ENCODE measurements around the gene BCAS3. TPM values are rescaled to one million over a fixed set of nuclear protein-coding genes. Genes with fewer than 3 reads are reported as not detected.

BCAS3 gene
- 5.9 and 10.7 TPM in 2 replicates for total RNA-seq

DNA sequence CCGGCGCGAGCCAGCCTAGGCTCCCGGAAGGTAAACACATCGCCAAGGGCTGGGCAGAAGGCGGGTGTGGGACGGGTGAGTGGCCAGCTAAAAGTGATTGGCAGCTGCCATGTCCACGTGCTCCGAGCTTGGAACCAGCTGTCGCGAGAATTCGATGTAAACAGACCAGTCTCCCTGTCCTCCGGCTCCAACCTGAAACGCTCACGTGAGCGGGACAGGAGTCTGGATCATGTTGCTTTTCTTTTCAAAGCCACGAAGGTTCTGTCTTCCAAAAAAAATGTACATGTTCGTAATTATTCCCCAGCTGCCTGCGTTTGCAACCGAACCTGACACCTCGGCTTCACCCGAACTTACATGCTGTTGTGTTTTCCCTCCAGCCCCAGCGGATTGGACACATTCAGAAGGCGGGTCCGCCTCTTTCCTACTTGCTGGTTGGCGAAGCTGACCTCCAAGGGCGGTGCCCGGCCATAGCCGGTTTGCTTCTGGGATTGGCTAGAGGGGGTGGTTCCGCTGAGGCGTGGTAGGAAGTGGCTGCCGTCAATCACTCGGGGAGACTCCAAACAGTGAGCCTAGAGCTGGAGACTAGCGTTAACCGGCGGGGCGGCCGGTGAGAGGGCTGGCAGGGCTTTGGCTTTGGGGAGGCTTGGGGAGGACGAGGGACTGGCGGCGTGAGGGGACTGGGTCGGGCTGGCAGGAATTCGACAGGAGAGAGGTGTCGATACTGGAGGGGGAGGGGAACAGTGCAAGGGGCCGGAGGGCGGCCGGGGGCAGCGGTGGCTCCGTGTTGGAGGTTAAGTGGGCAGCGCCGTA lies at the start of gene BCAS3:
Gene BCAS3 (plus strand): TSS at position 544 of the 810 bp plus-strand sequence.

DNA sequence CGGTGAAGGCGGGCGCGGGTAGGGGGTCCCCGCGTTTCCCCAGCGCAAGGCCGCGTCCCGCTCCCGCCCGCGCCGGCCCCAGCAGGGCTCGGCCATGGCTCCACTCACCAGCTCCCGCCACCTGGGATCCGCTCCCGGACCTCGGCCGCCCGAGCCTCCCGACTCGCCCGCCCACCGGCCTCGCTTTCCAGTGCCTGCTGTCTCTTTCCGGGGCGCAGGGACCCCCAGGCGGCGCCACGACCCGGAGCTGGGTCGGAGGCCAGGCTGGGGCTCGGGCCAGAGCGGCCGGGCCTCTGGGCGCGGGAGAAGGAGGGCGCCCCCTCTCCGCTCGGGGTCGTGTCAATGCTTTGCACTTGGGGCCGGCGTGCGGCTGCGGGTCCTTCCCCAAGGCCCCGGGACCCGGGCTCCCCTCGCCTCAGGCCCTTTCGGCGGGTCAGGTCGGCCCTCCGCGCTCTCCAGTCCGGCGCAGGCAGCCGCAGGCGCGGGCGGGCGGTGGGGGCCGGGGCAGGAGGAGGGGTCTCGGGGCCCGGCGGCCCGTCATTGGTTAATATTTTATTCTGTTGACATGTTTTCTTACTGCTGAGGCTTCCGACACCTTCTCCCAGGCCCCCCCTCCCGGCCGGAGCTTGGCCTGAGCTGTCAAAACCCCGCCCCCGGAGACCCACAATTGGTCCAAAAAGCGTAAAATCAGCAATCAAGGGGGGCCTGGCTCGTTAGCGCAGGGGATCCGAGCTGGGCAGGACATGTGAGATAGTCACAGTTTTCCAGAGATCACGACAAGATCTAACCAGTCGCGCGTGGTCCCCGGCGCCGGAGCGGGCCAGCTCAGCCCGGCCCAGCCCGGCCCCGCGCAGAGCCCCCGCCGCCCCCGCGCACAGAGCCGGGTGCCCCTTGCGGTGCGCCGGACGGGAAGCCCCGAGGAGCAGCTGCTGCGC lies 721.7 kb downstream of the BCAS3 start, which contains the start of gene TBX2:
Gene TBX2 (plus strand): TSS at position 713 of the 935 bp plus-strand sequence. CDS start 334 bp downstream, outside the sequence.

Other genes starting within 250 kb of the BCAS3 start
- 17.9 and 18.4 TPM in 2 replicates for gene APPBP2, start 151.6 kb upstream of the BCAS3 start, total RNA-seq
- 16.5 and 20.1 TPM in 2 replicates for gene PPM1D, start 77.7 kb upstream of the BCAS3 start, total RNA-seq